GM19193 (cell line): ENCODE data around the gene UBFD1.

Source experiments
- POLR2A ChIP-seq: IDR thresholded peaks from 4 replicates; pipeline ENCODE4 v1.6.1; 2011; ENCODE audit not compliant: insufficient read depth, insufficient read length; ENCODE audit errors: extremely low read depth

The UBFD1 gene

DNA sequence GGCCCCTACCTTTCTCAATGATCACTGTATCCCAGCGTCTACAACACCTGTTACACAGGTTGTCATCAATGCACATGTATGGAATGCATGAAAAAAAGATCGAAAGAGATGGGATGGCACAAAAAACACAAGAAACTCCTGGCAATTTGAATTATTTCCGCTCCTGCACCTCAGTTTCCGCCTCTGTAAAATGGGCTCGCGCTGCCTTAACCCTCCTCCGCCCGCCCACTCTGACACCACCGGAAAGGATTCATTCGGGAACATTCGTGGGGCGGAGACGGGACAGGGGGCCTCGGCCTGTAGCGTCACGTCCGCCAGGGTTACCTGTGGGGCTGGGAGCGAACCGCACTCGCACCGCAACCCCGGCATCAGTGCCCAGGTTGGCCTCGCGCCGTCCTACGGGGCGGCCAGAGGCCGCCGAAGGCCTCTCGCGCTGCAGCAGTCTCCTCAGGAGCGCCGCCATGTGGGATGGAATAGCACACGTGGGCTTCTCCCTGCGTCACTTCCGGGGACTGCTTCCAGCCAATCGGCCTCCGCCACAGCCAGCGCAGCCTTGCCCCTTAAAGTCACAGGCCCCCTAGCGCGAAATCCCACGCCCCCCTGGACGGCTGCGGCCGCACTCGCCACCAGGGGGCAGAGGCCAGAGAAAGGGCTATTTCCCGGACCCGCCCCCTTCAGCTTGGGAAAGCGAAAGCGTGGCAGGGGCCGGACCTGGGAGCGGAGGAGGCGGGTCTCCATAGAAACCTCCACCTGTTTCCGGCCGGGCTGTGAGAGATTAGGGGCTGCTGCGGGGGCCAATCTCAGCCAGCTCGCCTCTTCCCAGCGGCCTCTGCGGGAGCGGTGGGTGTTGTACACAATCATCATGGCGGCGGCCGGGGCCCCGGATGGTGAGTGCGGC lies at the start of gene UBFD1, which contains the start of gene EARS2:
Gene UBFD1, plus strand, starts transcription at position 847 of the 898 bp plus-strand sequence. Its CDS starts 16 bp downstream, at position 863.
Gene EARS2, minus strand, starts transcription at position 470 of the 898 bp plus-strand sequence. Its CDS starts 7 bp downstream, at position 463.
- peak; percentile 93 for TF ChIP-seq POLR2A

GRCh38 chr16:23508589-23509440 lies 48.7 kb upstream of the UBFD1 start:
- TF ChIP-seq POLR2A, result no peak

- no peak for TF ChIP-seq POLR2A
Measured at GRCh38 chr16:23509441-23509754, 48.1 kb upstream of the UBFD1 start.

- no peak for TF ChIP-seq POLR2A
Measured at GRCh38 chr16:23509782-23510163, 47.8 kb upstream of the UBFD1 start.

- peak; percentile 91 for TF ChIP-seq POLR2A
Measured at GRCh38 chr16:23510164-23510914, 47.2 kb upstream of the UBFD1 start, which contains the start of gene GGA2. Gene GGA2, minus strand, starts transcription at chr16:23510494. Its CDS starts 83 bp downstream, at chr16:23510411.

GRCh38 chr16:23511731-23512130 lies 45.8 kb upstream of the UBFD1 start:
- TF ChIP-seq POLR2A, result no peak

DNA sequence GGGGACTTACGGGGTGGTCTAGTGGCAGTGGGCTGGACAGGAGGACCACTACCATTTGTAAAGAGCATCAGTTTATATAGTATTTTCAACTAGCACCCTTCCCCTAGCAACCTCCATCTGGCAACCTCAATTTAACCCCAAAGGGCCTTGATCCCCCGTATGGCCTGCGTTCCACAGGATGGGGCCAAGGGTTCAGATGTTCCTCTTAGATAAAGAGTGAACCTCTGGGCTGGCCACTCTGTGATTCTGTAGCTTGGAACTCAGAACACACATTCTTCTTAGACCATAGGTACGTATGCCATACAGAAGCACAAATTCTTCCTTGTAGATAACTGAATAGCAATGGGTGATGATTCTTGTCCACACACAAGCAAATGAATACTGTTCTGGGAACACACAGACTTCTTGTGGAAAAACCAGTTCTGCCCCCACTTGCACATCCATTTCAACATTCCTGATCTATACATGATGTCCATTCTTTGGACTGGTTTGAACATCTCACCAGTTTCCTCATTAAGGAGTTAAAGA lies 45.3 kb upstream of the UBFD1 start:
- no peak for TF ChIP-seq POLR2A

- no peak for TF ChIP-seq POLR2A
Measured at GRCh38 chr16:23514381-23515152, 43.0 kb upstream of the UBFD1 start.

DNA sequence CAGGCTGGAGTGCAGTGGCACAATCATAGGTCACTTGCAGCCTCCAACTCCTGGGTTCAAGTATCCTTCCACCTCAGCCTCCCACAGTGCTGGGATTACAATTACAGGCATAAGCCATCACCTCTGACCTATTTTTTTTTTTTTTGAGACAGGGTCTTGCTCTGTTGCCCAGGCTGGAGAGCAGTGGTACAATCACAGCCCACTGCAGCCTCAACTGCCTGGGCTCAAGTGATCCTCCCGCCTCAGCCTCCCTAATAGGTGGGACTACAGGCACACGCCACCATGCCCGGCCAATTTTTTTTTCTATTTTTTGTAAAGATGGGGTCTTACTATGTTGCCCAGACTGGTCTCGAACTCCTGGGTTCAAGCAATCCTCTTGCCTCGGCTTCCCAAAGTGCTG lies 41.6 kb upstream of the UBFD1 start:
- TF ChIP-seq POLR2A, result no peak

- no peak for TF ChIP-seq POLR2A
Measured at GRCh38 chr16:23516366-23517137, 41.0 kb upstream of the UBFD1 start.

DNA sequence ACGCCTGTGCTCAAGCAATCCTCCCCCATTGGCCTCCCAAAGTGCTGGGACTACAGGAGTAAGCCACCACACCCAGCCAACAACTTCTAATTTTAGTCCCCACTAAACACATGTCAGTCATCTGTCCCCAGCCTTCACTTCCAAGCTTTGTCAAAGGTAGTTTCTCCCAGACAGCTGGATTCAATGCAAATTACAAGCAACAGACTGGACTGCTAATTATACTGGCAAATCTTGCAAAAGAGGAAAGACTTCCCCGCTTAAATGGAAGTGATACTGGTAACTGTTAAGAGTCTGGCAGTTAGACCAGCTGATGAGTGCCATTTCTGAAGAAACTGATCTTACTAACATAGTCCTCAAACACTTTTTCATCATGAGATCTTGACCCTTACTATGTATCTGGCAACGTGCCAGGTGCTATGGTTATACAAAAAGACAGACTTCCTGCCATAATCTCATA lies 39.1 kb upstream of the UBFD1 start:
- no peak for TF ChIP-seq POLR2A

- no peak for TF ChIP-seq POLR2A
Measured at GRCh38 chr16:23519282-23519681, 38.2 kb upstream of the UBFD1 start.

- no peak for TF ChIP-seq POLR2A
Measured at GRCh38 chr16:23520500-23520899, 37.0 kb upstream of the UBFD1 start.

DNA sequence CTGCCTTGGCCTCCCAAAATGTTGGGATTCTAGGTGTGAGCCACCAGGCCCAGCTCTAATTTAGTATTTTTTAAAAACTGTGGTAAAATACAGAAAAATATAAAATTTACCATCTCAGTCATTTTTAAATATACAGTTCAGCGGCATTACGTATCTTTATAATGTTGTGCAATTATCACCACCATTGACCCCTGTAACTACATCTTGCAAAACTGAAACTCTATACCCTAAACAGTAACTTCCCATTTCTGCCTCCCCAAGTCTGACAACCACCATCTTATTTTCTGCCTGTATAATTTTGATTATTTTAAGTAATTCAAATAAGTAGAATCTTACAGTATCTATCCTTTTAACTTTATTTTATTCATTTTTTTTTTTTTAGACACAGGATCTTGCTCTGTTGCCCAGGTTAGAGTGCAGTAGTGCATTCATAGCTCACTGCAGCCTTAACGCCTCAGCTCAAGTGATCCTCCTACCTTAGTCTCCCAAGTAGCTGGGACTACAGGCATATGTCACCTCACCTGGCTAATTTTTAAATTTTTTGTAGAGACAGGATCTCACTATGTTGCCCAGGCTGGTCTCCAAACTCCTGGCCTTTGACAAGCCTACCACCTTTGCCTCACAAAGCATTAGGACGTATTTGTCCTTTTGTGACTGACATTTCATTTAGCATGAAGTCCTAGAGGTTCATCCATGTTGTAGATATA lies 36.3 kb upstream of the UBFD1 start:
- TF ChIP-seq POLR2A, result no peak
